AG04449 (cell line): ENCODE data around the gene HTT.

Source experiments
- CTCF ChIA-PET: fragments of 350-600 bp; formaldehyde crosslinking; extraction: SDS; loops from one replicate; lab custom pipeline; 2021; ENCODE audit warnings: antibody characterized with exemption; lab: Yijun Ruan, JAX
- POLR2A ChIA-PET: fragments of 400-600, 350-600 bp; formaldehyde crosslinking; extraction: SDS; loops from one replicate; lab custom pipeline; 2020; ENCODE audit warnings: antibody characterized with exemption, inconsistent platforms; lab: Yijun Ruan, JAX
- DNase-seq: peaks from one replicate; pipeline ENCODE4 v3.0.0-alpha.2; 2010; ENCODE audit warnings: low read depth, low spot score
- H3K4me3 ChIP-seq: 2 replicates; pipeline ENCODE4 v1.5.1; 2011; ENCODE audit warnings: low read depth, mild to moderate bottlenecking, control low read depth, low read length
- CTCF ChIP-seq: IDR thresholded peaks from one replicate; pipeline ENCODE4 v1.5.1; 2011; ENCODE audit warnings: mild to moderate bottlenecking, moderate library complexity, low read length, control low read depth, inconsistent platforms; ENCODE audit not compliant: insufficient read depth; ENCODE audit errors: missing control alignments

HTT gene

DNA sequence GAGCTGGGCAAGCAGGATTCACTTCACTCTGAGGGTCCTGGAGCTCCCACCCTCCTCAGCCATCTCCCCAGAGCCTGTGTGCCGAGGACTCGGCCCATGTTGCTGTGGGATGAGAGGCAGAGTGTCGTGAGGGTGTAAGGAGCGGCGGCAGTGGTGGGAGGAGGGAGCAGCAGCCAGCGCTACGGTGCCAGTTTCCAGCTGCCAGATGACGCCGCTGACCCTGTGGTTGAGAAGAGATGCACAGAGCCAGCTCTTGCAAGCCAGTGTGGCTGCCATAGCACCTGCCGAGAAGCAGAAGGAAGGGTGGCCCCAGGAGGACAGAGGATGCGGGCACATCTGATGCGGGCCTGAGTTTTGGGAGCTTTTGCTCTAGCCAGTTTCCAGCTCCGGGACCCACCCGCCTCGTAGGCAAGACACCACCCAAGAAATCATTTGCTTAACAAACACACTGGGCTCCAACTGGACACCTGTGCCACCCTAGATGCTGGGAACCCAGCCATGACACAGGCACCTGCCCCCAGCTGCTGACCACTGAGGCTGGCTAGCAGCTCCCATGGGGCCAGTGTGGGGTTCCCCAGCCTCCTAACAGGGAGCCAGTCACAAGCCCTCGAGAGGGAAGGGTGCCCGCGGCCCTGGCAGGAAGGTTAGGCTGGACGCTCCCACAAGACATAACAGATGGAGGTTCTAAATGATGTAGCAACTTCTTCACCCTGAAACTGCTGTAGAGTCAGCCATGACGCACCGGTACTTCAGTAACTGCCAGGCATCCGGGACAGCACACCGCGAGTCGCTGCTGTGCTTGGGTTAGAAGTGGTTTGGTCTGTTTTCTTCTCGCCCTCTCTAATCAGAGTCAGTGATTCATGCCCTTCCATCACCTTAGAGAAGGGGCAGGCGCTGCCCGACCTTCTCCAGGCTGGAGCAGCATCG lies 183.3 kb downstream of the HTT start:
- ChIA-PET CTCF (interaction anchor here (1.1 to 1.9 kb wide), 5 partner anchors 12 to 222 kb away, joined by 3 to 5 read pairs (median 4); no protein-coding TSS in a partner anchor), POLR2A (no interaction called here)
- DNase-seq, result no peak
- H3K4me3 ChIP-seq, result no peak overlapping the region
- no peak for TF ChIP-seq CTCF

- ChIA-PET CTCF (no interaction called here), POLR2A (no interaction called here)
Measured at GRCh38 chr4:3261411-3262207, 187.1 kb downstream of the HTT start.

GRCh38 chr4:3262208-3263052 lies 187.9 kb downstream of the HTT start:
- H3K4me3 ChIP-seq, result no peak overlapping the region
- no peak for TF ChIP-seq CTCF
- ChIA-PET POLR2A (no interaction called here), CTCF (interaction anchor here (0.6 kb wide), 1 partner anchor 156 kb away, joined by 3 read pairs; no protein-coding TSS in a partner anchor)
- no peak for DNase-seq

More at GRCh38 chr4:3261411-3262207, 187.1 kb downstream of the HTT start:
- no peak overlapping the region for H3K4me3 ChIP-seq
- no peak for TF ChIP-seq CTCF
- no peak for DNase-seq

DNA sequence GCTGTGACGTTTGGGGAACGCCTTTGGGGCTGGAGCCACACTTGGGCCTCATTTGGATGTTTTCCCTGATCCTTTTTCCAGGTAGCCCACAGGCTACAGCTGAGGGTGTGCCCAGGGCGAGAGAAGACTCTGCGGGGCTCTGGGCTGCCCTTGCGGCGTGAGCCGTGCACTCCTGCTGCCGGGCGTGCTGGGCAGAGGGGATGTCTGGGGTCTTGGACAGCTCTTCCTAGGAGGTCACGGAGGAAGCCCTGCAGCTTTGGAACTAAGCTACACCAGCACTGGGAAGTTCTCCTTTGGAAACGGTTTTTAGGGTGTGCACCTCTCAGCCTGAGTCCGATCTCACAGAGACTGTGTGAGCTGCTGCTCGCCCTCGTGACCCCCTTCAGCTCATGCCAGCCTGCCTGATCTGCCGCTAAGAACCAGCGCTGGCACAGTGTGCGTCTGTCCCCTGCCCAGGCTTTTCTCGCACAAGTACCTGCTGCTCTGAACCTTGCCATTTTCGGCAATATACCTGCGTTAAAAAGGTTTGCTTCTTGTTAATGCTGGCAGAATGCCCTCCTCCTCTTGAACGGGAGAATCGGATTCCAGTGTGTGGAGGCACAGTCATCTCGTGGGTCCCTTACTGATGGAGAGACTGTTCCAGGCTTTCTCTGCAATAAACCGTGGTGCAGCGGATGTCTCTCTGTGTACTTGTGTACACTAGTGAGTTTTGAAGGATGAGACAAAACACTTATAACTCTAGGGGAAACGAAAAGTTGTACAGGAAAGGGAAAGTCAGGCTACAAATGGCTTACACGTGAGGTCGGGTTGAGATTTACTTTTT lies 188.8 kb downstream of the HTT start:
- no peak overlapping the region for H3K4me3 ChIP-seq
- ChIA-PET POLR2A (no interaction called here), CTCF (interaction anchor here (0.6 kb wide), 1 partner anchor 156 kb away, joined by 3 read pairs; no protein-coding TSS in a partner anchor)
- TF ChIP-seq CTCF, result no peak
- DNase-seq, result no peak

- no peak for TF ChIP-seq CTCF
- no peak for DNase-seq
- CTCF ChIA-PET, result no interaction called here
- POLR2A ChIA-PET, result no interaction called here
- H3K4me3 ChIP-seq, result no peak overlapping the region
Measured at GRCh38 chr4:3263876-3264193, 189.4 kb downstream of the HTT start.
